Osteoblast (primary cell): ENCODE measurements around the gene PRKAG3. TPM values are rescaled to one million over a fixed set of nuclear protein-coding genes. Genes with fewer than 3 reads are reported as not detected.

Experiments used
- DNase-seq: peaks from one replicate; pipeline ENCODE4 v3.0.0; 2011; ENCODE audit warnings: low spot score, mixed read lengths; ENCODE audit not compliant: insufficient read length; ENCODE audit errors: missing footprints
- H2AFZ ChIP-seq: 2 replicates; pipeline ENCODE4 v1.6.0; 2011; ENCODE audit warnings: mild to moderate bottlenecking, low read length
- H3K27ac ChIP-seq: 2 replicates; pipeline ENCODE4 v1.5.1; 2011; ENCODE audit warnings: mild to moderate bottlenecking, low read depth, low read length, moderate library complexity
- H3K27me3 ChIP-seq: 2 replicates; pipeline ENCODE4 v1.6.0; 2012; ENCODE audit warnings: mild to moderate bottlenecking, control low read depth, inconsistent platforms, low read length, moderate library complexity; ENCODE audit not compliant: insufficient read depth
- H3K36me3 ChIP-seq: 2 replicates; pipeline ENCODE4 v1.5.1; 2011; ENCODE audit warnings: mild to moderate bottlenecking, low read length, control low read depth, moderate library complexity; ENCODE audit not compliant: insufficient read depth
- H3K4me1 ChIP-seq: 2 replicates; pipeline ENCODE4 v1.5.1; 2011; ENCODE audit warnings: mild to moderate bottlenecking, low read length, control low read depth, moderate library complexity; ENCODE audit not compliant: insufficient read depth
- H3K4me2 ChIP-seq: 2 replicates; pipeline ENCODE4 v1.6.0; 2011; ENCODE audit warnings: mild to moderate bottlenecking, low read length; ENCODE audit not compliant: insufficient read depth
- H3K4me3 ChIP-seq: fragments of 200-600 bp; sonication (generic); 3 replicates; pipeline ENCODE4 v1.5.1; 2012; ENCODE audit warnings: mild to moderate bottlenecking, low read length, inconsistent platforms; ENCODE audit not compliant: insufficient read depth
- H3K79me2 ChIP-seq: 2 replicates; pipeline ENCODE4 v1.6.0; 2012; ENCODE audit warnings: mild to moderate bottlenecking, low read length, control low read depth, inconsistent platforms; ENCODE audit not compliant: insufficient read depth
- H3K9me3 ChIP-seq: 2 replicates; pipeline ENCODE4 v1.5.1; 2011; ENCODE audit warnings: low read depth, low read length, control low read depth
- H4K20me1 ChIP-seq: 2 replicates; pipeline ENCODE4 v1.6.0; 2012; ENCODE audit warnings: mild to moderate bottlenecking, low read length, control low read depth; ENCODE audit not compliant: insufficient read depth
- CTCF ChIP-seq: IDR thresholded peaks from 2 replicates; pipeline ENCODE4 v1.5.1; 2011; ENCODE audit warnings: mild to moderate bottlenecking, low read depth, low read length, moderate library complexity; ENCODE audit errors: extremely low read depth
- total RNA-seq: library from RNA; depleted of rRNA; stranded (reverse); fragments of >200 nt; gene quantifications from 2 replicates; pipeline ENCODE4 v1.2.3, GENCODE V29; 2012

The PRKAG3 gene
- total RNA-seq, 1 donor = under 0.01 TPM

- no peak for TF ChIP-seq CTCF
- DNase-seq = no peak
Observed at GRCh38 chr2:218799990-218800389, 31.6 kb downstream of the PRKAG3 start.

GRCh38 chr2:218798767-218799504 is 32.7 kb downstream of the PRKAG3 start:
- Histone ChIP-seq H3K4me3 (no peak overlapping the region), H3K9me3 (no peaks in the 10 kb centered on the region), H3K4me2 (no peak overlapping the region), H2AFZ (no peak overlapping the region), H3K36me3 (no peaks in the 10 kb centered on the region), H3K27ac (no peak overlapping the region), H3K27me3 (peaks cover 2% of the 10 kb centered on the region), H3K4me1 (no peaks in the 10 kb centered on the region), H3K79me2 (no peaks in the 10 kb centered on the region), H4K20me1 (peaks cover 5% of the 10 kb centered on the region)
- no peak for DNase-seq
- no peak for TF ChIP-seq CTCF

More at GRCh38 chr2:218799990-218800389, 31.6 kb downstream of the PRKAG3 start:
- H3K36me3 ChIP-seq = no peaks in the 10 kb centered on the region
- no peak overlapping the region for H3K27ac ChIP-seq
- no peaks in the 10 kb centered on the region for H3K79me2 ChIP-seq
- H3K4me1 ChIP-seq = peaks cover under 1% of the 10 kb centered on the region
- no peak overlapping the region for H3K4me3 ChIP-seq
- no peak overlapping the region for H3K4me2 ChIP-seq
- H2AFZ ChIP-seq = no peak overlapping the region
- no peaks in the 10 kb centered on the region for H3K9me3 ChIP-seq
- H3K27me3 ChIP-seq = peaks cover 2% of the 10 kb centered on the region
- no peaks in the 10 kb centered on the region for H4K20me1 ChIP-seq

- TF ChIP-seq CTCF = no peak
- Histone ChIP-seq H3K4me3 (no peak overlapping the region), H3K27me3 (peaks cover 4% of the 10 kb centered on the region), H3K4me2 (no peak overlapping the region), H3K27ac (no peak overlapping the region), H3K9me3 (no peaks in the 10 kb centered on the region), H3K79me2 (no peaks in the 10 kb centered on the region), H2AFZ (no peak overlapping the region), H3K4me1 (no peaks in the 10 kb centered on the region), H4K20me1 (peaks cover 5% of the 10 kb centered on the region), H3K36me3 (no peaks in the 10 kb centered on the region)
- no peak for DNase-seq
Observed at GRCh38 chr2:218796691-218797090, 34.9 kb downstream of the PRKAG3 start.

GRCh38 chr2:218792433-218792832 is 39.2 kb downstream of the PRKAG3 start:
- peaks cover 11% of the 10 kb centered on the region for H4K20me1 ChIP-seq
- H2AFZ ChIP-seq = no peak overlapping the region
- TF ChIP-seq CTCF = no peak
- H3K4me3 ChIP-seq = no peak overlapping the region
- H3K27ac ChIP-seq = no peak overlapping the region
- no peaks in the 10 kb centered on the region for H3K4me1 ChIP-seq
- H3K27me3 ChIP-seq = peaks cover 6% of the 10 kb centered on the region
- H3K4me2 ChIP-seq = no peak overlapping the region
- H3K36me3 ChIP-seq = no peaks in the 10 kb centered on the region
- H3K79me2 ChIP-seq = no peaks in the 10 kb centered on the region
- no peaks in the 10 kb centered on the region for H3K9me3 ChIP-seq
- DNase-seq = no peak
